H1 (cell line): ENCODE measurements around the gene ABCB11. TPM values are rescaled to one million over a fixed set of nuclear protein-coding genes. Genes with fewer than 3 reads are reported as not detected.

ENCODE experiments used
- CTCF ChIP-seq, 3 experiments: IDR thresholded peaks; 1 replicate in 2 of 3; 2 replicates in 1 of 3; pipeline versions ENCODE4 v1.5.1 to v1.6.1; 2011; ENCODE audit warnings: low read length in 3 of 3, mild to moderate bottlenecking in 3 of 3, inconsistent platforms in 2 of 3, low read depth in 1 of 3, moderate library complexity in 1 of 3; ENCODE audit not compliant: insufficient read depth in 1 of 3; ENCODE audit errors: control extremely low read depth in 1 of 3
- EZH2 ChIP-seq: fragments of 200-600 bp; sonication (generic); IDR thresholded peaks from 2 replicates; pipeline ENCODE4 v1.7.1; 2012; ENCODE audit warnings: low read depth, mild to moderate bottlenecking, moderate library complexity, low read length, inconsistent platforms; ENCODE audit not compliant: severe bottlenecking
- POLR2AphosphoS5 ChIP-seq: IDR thresholded peaks from 2 replicates; pipeline ENCODE4 v1.6.1; 2011; ENCODE audit warnings: low read depth, low read length
- RBBP5 ChIP-seq: IDR thresholded peaks from 2 replicates; pipeline ENCODE4 v1.7.1; 2012; ENCODE audit warnings: low read depth, mild to moderate bottlenecking, inconsistent platforms, low read length, moderate library complexity, borderline replicate concordance
- TAF1 ChIP-seq: IDR thresholded peaks from 2 replicates; pipeline ENCODE4 v1.6.1; 2011; ENCODE audit warnings: mild to moderate bottlenecking, low read depth, low read length
- TAF7 ChIP-seq: optimal IDR thresholded peaks from 2 replicates; pipeline ENCODE3; 2011; ENCODE audit warnings: low read depth, mild to moderate bottlenecking, inconsistent platforms, low read length, moderate library complexity, borderline replicate concordance
- polyA plus RNA-seq, 7 experiments: library from polyadenylated mRNA; depleted of rRNA in 3 of 7; stranded (reverse) in 5 of 7; unstranded in 2 of 7; fragments of >200 nt in 5 of 7; fragments of 200-250 nt in 2 of 7; gene quantifications; 1 replicate in 5 of 7; 2 replicates in 1 of 7; 4 replicates in 1 of 7; pipeline versions ENCODE4 v1.2.1 to v1.2.3, GENCODE V29; 2011 to 2013; ENCODE audit warnings: missing spikeins in 2 of 7, mixed read lengths in 2 of 7
- total RNA-seq: library from RNA; stranded (reverse); fragmentation: NEBNext Ultra II Directional; extraction: Animal tissue kit (Norgen Biotek cat#: 25700); gene quantifications from 2 replicates; pipeline ENCODE4 v1.2.1, GENCODE V29; 2021

ABCB11 gene
- total and polyA plus RNA-seq, 2 of the 8 experiments (the other 6 are each of a cell fraction or from before 2014, with no cell fraction given): not detected

GRCh38 chr2:169006665-169007064 lies 24.5 kb downstream of the ABCB11 start (continued):
- no peak for TF ChIP-seq POLR2AphosphoS5
- no peak for TF ChIP-seq TAF1
- TF ChIP-seq CTCF (IDR thresholded peaks at IDR 0.05; ENCODE audit: control extremely low read depth in 1 of 3, insufficient read depth in 1 of 3, low read depth in 1 of 3, low read length in 3 of 3): no peak
- no peak for TF ChIP-seq RBBP5
- no peak for TF ChIP-seq EZH2
- no peak for TF ChIP-seq TAF7
